ENCODE measurements around the gene LHPP.

The LHPP gene

DNA sequence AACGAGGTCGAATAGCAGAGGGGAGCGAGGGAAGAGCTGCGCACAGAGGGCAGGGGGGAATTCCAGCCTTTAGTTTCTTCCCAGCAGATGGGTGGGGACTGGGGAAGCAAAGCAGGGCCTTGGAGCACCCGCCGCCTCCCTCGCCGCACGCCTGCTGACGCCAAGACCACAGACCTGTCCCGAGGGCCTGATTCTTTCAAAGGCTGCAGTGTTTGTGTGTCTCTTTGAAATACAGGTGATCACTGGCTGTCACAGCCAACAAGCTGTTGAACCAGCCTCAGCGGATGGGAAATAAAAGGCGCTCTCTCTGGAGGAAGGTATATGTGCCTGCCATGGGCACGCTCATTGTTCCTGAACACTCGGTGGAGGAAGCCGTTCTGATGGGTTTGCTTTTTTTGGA, 163.3 kb downstream of the LHPP start:
- TF ChIP-seq, protein P1, sequence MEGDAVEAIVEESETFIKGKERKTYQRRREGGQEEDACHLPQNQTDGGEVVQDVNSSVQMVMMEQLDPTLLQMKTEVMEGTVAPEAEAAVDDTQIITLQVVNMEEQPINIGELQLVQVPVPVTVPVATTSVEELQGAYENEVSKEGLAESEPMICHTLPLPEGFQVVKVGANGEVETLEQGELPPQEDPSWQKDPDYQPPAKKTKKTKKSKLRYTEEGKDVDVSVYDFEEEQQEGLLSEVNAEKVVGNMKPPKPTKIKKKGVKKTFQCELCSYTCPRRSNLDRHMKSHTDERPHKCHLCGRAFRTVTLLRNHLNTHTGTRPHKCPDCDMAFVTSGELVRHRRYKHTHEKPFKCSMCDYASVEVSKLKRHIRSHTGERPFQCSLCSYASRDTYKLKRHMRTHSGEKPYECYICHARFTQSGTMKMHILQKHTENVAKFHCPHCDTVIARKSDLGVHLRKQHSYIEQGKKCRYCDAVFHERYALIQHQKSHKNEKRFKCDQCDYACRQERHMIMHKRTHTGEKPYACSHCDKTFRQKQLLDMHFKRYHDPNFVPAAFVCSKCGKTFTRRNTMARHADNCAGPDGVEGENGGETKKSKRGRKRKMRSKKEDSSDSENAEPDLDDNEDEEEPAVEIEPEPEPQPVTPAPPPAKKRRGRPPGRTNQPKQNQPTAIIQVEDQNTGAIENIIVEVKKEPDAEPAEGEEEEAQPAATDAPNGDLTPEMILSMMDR (IDR thresholded peaks at IDR 0.05; ENCODE audit: control insufficient read depth, insufficient read depth, low read depth, low read length, missing control alignments): no peak
- DNase-seq (ENCODE audit: low read depth): no peak
- no peak overlapping the region for H3K4me3 ChIP-seq (ENCODE audit: control insufficient read depth, low read depth, low read length)

DNA sequence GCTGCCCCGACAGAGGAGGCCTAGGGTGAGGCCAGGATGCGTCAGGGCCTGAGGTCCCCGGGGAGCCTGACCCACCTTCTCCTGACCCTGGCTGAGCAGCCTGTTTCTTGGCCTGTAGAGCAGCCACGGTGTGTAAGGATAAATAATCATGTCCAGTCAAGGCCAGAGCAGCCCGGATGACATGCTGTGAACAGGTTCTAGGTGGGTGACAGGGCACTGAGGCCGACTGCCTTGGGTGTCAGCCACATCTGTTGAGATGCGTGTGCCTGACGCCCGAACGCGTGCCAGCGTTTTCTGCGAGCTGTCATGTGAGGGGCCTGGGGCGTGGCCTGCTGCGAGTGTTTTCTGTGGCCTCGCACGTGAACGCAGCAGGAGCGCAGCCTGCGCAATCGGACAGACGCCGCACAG, 164.2 kb downstream of the LHPP start:
- DNase-seq (ENCODE audit: low read depth): no peak
- H3K4me3 ChIP-seq (ENCODE audit: control insufficient read depth, low read depth, low read length): no peak overlapping the region
- TF ChIP-seq, protein P1 (IDR thresholded peaks at IDR 0.05; ENCODE audit: control insufficient read depth, insufficient read depth, low read depth, low read length, missing control alignments): no peak

DNA sequence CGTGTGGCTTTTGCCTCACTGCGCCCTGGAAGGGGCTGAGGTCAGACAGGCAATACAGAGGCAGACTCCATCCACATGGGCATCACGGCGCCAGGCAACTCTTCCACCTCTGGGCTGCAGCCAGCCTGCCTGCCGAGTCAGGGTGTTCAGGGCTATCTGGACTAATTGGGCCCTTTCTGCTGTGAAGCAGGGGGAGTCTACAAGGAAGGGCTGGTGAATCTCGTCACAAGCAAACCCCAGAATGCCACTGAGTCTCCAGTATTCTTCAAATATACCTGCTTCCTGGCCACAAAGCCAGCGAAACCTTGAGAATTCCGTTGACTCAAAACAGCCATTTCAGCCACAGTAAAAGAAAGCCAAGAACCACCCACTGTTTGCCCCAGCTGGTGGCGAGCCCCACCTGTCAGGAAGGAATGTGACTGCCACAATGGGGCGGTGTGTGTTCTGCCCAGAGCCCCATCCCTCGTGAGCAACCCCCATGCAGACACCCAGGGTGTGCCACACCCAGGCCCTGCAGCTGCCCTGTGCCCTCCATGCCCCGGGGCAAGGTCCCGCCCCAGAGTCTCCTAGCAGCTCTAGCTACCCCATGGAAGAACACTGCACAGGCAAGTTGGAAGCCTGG, 165.2 kb downstream of the LHPP start:
- TF ChIP-seq, protein P1 (IDR thresholded peaks at IDR 0.05; ENCODE audit: control insufficient read depth, insufficient read depth, low read depth, low read length, missing control alignments): no peak
- no peak for DNase-seq (ENCODE audit: low read depth)
- H3K4me3 ChIP-seq (ENCODE audit: control insufficient read depth, low read depth, low read length): no peak overlapping the region

DNA sequence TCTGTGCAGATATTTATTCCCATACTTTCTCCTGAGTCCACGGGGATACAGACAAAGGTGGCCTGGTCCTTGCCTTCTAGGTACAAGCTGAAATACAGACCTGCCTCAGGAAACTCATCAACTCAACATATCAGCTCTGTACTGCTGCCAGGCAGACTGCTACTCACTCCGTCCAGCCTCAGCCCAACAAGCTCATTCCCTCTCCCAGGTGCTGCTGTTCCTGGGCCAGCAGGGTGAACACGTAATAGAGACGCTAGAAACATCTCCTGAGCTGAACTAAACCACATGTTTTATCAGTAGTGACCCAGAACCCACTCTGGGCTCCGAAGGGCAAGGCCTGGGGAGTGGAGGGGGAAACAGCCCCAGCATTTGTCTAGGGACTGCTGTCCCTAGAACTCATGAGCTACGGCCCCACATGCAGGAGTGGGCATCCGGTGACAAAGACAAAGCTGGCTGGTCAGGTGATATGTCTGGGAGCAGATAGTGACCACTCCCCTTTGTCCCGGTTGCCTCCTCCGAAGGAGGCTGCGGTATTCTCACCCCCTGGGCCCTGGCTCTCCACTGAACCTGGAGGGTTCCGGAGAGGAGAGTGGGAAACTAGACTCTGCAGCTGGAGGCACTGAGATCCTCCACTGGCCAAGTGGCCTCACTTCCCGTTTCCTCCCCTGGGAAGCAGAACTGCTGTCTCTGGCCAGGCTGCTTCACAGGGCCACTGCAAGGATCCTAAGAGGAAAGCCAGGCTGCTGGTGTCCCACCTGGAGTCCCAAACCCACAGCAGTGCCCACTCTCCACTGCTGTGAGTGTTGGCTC, 166.4 kb downstream of the LHPP start:
- no peak for DNase-seq (ENCODE audit: low read depth)
- no peak overlapping the region for H3K4me3 ChIP-seq (ENCODE audit: control insufficient read depth, low read depth, low read length)
- TF ChIP-seq, protein P1 (IDR thresholded peaks at IDR 0.05; ENCODE audit: control insufficient read depth, insufficient read depth, low read depth, low read length, missing control alignments): no peak

DNA sequence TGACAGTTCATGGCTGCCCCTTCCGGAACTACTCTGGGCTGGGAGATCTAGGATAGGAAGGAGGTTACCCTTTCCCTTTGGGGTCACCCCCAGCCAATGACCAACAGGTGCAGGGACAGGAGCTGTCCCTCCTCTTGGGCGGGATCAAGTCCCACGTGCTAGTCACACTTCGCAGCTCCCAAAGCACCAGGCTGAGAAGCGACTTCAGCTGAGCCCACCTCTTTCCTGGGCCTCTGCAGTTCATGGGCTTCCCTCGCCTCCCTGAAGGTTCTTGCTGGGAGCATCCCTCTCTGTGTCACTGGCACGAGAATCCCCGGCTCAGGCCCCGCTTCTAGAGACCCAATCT, 167.0 kb downstream of the LHPP start:
- H3K4me3 ChIP-seq (ENCODE audit: control insufficient read depth, low read depth, low read length): no peak overlapping the region
- DNase-seq (ENCODE audit: low read depth): no peak
- TF ChIP-seq, protein P1 (IDR thresholded peaks at IDR 0.05; ENCODE audit: control insufficient read depth, insufficient read depth, low read depth, low read length, missing control alignments): no peak

DNA sequence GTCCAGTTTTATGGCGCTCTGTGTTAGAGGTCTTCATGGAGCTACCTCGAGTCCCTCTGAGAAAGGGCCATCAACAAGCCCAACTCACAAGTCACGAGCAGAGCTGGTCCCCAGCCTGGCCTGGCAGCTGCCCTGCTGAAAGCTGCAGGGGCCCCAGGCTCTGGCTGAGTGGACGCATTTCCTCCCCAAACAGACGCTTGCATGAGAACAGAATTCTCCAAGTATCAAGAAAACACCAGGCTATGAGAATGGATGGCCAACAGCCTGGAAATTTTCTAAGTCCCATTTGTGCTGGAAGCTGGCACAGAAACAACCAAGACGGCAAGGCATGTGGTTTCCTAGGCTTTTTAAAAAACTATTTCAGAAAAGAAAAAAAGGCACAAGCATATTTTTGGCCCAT, 167.8 kb downstream of the LHPP start:
- TF ChIP-seq, protein P1 (IDR thresholded peaks at IDR 0.05; ENCODE audit: control insufficient read depth, insufficient read depth, low read depth, low read length, missing control alignments): no peak
- no peak for DNase-seq (ENCODE audit: low read depth)
- H3K4me3 ChIP-seq (ENCODE audit: control insufficient read depth, low read depth, low read length): no peak overlapping the region

All from AG09309 (cell line).